Measurements from ENCODE around the gene CDH4.

DNA sequence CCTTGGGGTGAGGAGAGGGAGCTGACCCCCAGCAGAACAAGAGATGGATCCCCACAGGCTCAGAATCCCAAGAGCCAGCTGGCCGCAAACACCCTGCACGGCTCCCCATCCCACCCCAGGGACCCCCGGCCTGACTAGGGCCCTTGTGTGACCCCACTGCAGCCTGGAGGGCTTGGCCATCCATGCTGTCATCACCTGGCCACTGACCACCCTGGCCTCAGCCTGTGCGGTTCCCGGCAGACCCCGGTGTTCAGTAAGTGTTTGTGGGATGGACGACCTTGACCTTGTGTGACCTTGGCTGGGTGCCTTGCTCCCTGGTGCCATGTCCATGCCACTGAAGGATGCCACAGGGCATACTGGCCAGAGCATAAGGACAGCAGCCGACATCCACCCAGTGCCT is 485.3 kb downstream of the CDH4 start:
- TF ChIP-seq, protein P1, sequence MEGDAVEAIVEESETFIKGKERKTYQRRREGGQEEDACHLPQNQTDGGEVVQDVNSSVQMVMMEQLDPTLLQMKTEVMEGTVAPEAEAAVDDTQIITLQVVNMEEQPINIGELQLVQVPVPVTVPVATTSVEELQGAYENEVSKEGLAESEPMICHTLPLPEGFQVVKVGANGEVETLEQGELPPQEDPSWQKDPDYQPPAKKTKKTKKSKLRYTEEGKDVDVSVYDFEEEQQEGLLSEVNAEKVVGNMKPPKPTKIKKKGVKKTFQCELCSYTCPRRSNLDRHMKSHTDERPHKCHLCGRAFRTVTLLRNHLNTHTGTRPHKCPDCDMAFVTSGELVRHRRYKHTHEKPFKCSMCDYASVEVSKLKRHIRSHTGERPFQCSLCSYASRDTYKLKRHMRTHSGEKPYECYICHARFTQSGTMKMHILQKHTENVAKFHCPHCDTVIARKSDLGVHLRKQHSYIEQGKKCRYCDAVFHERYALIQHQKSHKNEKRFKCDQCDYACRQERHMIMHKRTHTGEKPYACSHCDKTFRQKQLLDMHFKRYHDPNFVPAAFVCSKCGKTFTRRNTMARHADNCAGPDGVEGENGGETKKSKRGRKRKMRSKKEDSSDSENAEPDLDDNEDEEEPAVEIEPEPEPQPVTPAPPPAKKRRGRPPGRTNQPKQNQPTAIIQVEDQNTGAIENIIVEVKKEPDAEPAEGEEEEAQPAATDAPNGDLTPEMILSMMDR (IDR thresholded peaks at IDR 0.05): no peak
- TF ChIP-seq EZH2phosphoT487 (IDR thresholded peaks at IDR 0.05) (no peak), EZH2 (IDR thresholded peaks at IDR 0.05) (no peak)

All from neural progenitor cell (in vitro differentiated cells).